ENCODE measurements around the gene TROAP.
"Not testable (repeated sequence)": the region's sequence is repeated elsewhere in the genome, so short reads cannot be mapped to it uniquely, and the experiment has no call there.

The TROAP gene

GRCh38 chr12:49294804-49295081, 28.3 kb upstream of the TROAP start:
- peak; percentile 80 for DNase-seq

DNA sequence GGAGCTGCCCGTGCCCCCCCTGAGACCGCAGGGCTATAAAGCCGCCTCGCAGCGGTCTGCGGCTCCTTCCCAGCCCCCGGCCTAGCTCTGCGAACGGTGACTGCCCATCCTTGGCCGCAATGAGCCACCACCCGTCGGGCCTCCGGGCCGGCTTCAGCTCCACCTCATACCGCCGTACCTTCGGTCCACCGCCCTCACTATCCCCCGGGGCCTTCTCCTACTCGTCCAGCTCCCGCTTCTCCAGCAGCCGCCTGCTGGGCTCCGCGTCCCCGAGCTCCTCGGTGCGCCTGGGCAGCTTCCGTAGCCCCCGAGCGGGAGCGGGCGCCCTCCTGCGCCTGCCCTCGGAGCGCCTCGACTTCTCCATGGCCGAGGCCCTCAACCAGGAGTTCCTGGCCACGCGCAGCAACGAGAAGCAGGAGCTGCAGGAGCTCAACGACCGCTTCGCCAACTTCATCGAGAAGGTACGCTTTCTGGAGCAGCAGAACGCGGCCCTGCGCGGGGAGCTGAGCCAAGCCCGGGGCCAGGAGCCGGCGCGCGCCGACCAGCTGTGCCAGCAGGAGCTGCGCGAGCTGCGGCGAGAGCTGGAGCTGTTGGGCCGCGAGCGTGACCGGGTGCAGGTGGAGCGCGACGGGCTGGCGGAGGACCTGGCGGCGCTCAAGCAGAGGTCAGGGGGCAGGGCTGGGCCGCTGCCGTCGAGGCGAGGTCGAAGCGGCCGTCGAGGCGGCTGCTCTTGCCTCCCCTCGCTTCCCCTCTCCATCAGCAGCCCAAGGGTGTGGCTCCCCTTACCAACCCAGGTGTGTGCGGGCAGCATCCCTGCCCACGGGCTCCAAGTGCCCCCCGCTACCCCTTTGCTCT, 27.7 kb upstream of the TROAP start, which contains the start of gene PRPH:
PRPH (plus strand) TSS at position 66 of the 855 bp plus-strand sequence; CDS start at position 120, 54 bp downstream.
- DNase-seq, result peak; percentile 58

- DNase-seq, result no peak
Measured at GRCh38 chr12:49296034-49296835, 26.8 kb upstream of the TROAP start.

GRCh38 chr12:49296836-49297694, 26.0 kb upstream of the TROAP start:
- DNase-seq, result no peak

- no peak for DNase-seq
Measured at GRCh38 chr12:49297695-49298060, 25.4 kb upstream of the TROAP start.

- no peak for DNase-seq
Measured at GRCh38 chr12:49298160-49298559, 24.9 kb upstream of the TROAP start.

DNA sequence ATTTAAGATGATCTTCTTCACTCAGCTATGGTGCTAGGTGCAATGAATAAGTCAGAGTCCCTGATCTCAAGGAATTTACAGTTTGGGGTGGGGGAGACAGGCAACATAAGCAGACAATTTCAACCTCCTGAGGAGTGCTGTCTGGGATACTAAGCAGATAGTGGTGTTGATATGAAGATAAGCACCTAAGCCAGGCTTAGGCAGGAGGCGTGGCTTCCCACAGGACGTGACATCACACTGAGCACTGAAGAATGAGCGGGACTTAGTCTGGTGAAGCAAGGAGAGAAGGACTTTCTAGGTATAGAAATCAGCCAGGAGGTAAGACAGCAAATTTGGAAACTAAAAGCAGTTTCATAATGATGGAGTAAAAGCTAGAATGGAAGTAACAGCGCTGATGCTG, 21.3 kb upstream of the TROAP start:
- DNase-seq, result no peak

DNA sequence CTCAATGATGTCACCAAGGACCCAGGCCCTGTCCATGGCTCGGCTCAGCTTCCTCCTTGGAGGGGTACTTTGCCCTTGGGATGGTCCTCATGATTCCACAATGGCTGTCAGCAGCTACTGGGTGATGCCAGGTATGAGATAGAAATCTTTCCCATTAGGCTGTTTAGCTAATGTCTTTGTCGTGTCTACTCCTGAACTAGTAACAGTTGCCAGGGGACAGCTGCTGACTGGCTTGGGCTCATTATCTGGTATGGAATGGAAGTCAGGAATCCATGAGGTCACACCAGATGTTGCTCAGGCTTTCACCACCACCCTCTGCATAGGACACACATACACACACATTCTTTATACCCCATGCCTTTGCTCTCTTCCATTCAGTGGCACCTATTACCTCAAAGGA, 18.9 kb upstream of the TROAP start:
- DNase-seq, result no peak

GRCh38 chr12:49305762-49306510, 17.1 kb upstream of the TROAP start:
- no peak for DNase-seq

DNA sequence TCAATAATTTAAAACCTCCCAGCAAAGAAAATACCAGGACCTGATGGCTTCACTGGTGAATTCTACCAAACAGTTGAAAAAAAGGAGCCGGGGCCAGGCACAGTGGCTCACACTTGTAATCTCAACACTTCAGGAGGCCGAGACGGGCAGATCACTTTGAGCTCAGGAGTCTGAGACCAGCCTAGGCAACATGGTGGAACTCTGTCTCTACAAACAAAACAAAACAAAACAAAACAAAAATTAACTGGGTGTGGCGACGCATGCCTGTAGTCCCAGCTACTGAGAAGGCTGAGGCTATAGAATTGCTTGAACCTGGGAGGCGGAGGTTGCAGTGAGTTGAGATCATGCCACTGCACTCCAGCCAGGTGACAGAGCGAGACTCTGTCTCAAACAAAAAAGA, 13.7 kb upstream of the TROAP start:
- DNase-seq, result no peak

DNA sequence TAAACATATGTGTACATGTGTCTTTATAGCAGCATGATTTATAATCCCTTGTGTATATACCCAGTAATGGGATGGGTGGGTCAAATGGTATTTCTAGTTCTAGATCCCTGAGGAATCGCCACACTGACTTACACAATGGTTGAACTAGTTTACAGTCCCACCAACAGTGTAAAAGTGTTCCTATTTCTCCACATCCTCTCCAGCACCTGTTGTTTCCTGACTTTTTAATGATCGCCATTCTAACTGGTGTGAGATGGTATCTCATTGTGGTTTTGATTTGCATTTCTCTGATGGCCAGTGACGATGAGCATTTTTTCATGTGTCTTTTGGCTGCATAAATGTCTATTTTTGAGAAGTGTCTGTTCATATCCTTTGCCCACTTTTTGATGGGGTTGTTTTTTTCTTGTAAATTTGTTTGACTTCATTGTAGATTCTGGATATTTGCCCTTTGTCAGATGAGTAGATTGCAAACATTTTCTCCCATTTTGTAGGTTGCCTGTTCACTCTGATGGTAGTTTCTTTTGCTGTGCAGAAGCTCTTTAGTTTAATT, 12.5 kb upstream of the TROAP start:
- not testable (repeated sequence) for DNase-seq

DNA sequence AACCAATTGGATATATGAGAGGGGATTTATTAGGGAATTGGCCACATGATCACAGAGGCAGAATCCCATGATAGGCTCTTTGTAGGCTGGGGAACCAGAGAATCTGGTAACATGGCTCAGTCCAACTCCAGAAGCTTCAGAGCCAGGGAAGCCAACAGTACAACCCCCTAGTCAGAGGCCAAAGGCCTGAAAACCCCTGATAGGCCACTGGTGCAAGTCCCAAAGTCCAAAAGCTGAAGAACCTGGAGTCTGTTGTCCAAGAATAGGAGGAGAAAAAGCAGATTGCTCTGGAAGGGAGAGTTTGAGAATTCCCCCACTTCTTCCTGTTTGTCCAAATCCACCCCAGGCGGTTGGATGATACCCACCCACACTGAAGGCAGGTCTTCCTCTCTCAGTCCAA, 8.2 kb upstream of the TROAP start:
- DNase-seq, result no peak

- not testable (repeated sequence) for DNase-seq
Measured at GRCh38 chr12:49317118-49317517, 5.9 kb upstream of the TROAP start.

- DNase-seq, result not testable (repeated sequence)
Measured at GRCh38 chr12:49320411-49321103, 2.5 kb upstream of the TROAP start.

GRCh38 chr12:49322367-49322707, 718 bp upstream of the TROAP start:
- DNase-seq, result no peak

DNA sequence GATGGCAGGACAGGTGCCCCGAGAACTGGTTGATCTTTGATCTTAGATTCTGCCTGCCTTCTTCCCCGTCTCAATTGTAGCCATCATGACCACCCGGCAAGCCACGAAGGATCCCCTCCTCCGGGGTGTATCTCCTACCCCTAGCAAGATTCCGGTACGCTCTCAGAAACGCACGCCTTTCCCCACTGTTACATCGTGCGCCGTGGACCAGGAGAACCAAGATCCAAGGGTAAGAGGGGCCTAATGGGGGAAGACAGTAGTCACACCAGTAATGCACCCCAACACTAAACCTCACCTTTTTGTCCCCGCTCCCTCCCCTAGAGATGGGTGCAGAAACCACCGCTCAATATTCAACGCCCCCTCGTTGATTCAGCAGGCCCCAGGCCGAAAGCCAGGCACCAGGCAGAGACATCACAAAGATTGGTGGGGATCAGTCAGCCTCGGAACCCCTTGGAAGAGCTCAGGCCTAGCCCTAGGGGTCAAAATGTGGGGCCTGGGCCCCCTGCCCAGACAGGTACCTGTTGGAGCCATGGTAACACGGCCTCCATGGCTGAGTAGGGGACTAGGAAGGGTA, 556 bp downstream of the TROAP start:
- DNase-seq, result no peak

DNA sequence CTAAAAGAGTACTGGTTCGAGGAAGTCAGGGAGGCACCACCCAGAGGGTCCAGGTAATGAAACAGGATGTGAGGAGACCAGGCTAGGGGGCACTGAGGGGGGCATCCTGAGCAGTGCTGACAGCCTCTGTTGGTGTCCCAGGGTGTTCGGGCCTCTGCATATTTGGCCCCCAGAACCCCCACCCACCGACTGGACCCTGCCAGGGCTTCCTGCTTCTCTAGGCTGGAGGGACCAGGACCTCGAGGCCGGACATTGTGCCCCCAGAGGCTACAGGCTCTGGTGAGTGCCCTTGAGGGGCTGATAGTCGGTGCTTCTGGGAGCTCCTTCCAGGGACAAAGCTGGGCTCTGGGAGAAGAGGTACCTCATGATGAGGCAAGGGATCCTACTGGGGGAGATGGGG, 2.6 kb downstream of the TROAP start:
- no peak for DNase-seq

DNA sequence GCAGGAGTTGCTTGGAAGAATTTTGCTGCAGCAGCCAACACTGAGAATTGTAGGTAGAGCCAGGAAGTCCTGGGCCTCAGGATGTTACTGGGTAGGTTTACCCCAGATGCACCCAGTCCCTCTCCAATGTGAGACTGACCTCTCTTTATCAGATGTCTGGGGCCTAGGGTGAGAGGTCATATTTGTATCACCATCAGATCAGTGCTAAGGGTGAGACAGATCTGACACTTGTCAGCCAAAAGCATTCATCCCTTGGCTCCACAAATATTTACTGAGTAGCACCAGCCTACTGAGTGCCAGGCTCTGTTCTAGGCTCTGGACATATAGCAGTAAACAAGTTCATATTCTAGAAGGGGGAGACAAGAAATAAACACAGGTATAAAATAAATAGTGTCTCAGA, 4.3 kb downstream of the TROAP start:
- DNase-seq, result no peak

GRCh38 chr12:49327887-49328286, 4.8 kb downstream of the TROAP start:
- no peak for DNase-seq

DNA sequence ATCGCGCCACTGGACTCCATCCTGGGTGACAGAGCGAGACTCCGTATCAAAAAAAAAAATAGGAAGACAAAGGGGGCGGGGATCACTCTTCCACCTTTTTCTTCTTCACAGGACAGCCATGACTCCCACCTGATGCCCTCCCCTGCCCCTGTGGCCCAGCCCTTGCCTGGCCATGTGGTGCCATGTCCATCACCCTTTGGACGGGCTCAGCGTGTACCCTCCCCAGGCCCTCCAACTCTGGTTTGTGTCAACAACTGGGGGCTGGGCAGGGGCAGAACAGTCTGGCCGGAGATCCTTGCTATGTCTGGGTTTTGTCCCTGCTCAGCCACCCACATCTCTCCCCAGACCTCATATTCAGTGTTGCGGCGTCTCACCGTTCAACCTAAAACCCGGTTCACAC, 5.8 kb downstream of the TROAP start:
- no peak for DNase-seq

- no peak for DNase-seq
Measured at GRCh38 chr12:49330032-49330619, 7.1 kb downstream of the TROAP start.

Data from DMS79 (cell line).